Measurements from ENCODE around the gene MPO. TPM values are rescaled to one million over a fixed set of nuclear protein-coding genes. Genes with fewer than 3 reads are reported as not detected.
A peak's percentile ranks its signal among the peaks of the same experiment; 100 is the strongest.

MPO gene
- total RNA-seq, 1 donor from 2014 or later, result not detected

DNA sequence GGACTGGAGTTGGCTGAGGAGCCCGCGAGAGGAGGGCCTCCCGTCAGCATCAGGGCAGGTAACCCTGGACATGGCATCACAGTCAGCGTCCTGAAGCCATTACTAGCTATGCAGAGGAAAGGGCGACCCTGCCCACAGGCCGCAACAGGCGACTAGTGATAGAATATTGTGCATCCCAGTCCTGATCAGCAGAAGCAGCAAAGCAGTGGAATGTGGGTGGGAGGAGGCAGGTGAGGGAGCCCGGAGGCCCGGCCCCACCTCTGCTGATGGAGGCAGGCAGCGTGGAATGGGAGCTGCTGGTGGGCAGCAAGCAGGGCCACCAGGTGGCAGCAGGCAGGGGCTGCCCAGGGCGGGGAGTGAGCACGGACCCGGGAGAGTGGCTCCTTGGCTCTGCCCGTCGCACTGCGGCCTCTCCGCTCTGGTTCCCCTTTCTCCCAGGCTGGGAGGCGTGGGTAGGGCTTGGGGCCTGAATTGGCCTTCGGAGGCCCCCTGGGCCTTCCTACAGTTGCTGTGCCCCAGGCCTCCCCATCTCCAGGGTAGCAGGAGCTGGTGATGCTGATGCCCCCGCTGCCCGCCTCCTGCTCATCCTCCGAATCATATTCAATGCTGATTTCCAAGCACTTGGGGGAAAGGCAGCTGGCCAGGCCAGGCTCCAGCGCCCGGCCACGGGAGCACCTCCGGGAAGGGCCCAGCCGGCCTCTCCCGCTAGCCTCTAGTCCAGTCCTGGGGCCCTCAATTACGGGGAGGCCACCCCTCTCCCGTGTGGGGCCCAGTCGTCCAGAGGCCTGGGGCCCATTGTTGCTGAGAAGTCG lies 27.6 kb upstream of the MPO start:
- TF ChIP-seq, protein P1, sequence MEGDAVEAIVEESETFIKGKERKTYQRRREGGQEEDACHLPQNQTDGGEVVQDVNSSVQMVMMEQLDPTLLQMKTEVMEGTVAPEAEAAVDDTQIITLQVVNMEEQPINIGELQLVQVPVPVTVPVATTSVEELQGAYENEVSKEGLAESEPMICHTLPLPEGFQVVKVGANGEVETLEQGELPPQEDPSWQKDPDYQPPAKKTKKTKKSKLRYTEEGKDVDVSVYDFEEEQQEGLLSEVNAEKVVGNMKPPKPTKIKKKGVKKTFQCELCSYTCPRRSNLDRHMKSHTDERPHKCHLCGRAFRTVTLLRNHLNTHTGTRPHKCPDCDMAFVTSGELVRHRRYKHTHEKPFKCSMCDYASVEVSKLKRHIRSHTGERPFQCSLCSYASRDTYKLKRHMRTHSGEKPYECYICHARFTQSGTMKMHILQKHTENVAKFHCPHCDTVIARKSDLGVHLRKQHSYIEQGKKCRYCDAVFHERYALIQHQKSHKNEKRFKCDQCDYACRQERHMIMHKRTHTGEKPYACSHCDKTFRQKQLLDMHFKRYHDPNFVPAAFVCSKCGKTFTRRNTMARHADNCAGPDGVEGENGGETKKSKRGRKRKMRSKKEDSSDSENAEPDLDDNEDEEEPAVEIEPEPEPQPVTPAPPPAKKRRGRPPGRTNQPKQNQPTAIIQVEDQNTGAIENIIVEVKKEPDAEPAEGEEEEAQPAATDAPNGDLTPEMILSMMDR (IDR thresholded peaks at IDR 0.05), result peak; percentile 16
- H3K27me3 Mint-ChIP-seq (ENCODE audit: unreplicated experiment), result peaks cover 9% of the 10 kb centered on the region
- no peak overlapping the region for H3K4me3 Mint-ChIP-seq (ENCODE audit: unreplicated experiment)
- H3K9me3 Mint-ChIP-seq (ENCODE audit: unreplicated experiment), result no peaks in the 10 kb centered on the region
- no peaks in the 10 kb centered on the region for H3K36me3 Mint-ChIP-seq (ENCODE audit: unreplicated experiment)
- no peak overlapping the region for H3K27ac Mint-ChIP-seq (ENCODE audit: unreplicated experiment)
- H3K4me1 Mint-ChIP-seq (ENCODE audit: unreplicated experiment), result no peaks in the 10 kb centered on the region
- DNase-seq (ENCODE audit: extremely low spot score, unreplicated experiment), result peak; percentile 81

- no peaks in the 10 kb centered on the region for H3K4me1 Mint-ChIP-seq (ENCODE audit: unreplicated experiment)
- H3K27me3 Mint-ChIP-seq (ENCODE audit: unreplicated experiment), result peaks cover 5% of the 10 kb centered on the region
- H3K36me3 Mint-ChIP-seq (ENCODE audit: unreplicated experiment), result no peaks in the 10 kb centered on the region
- no peak overlapping the region for H3K4me3 Mint-ChIP-seq (ENCODE audit: unreplicated experiment)
- H3K9me3 Mint-ChIP-seq (ENCODE audit: unreplicated experiment), result no peaks in the 10 kb centered on the region
- DNase-seq (ENCODE audit: extremely low spot score, unreplicated experiment), result peak; percentile 83
- TF ChIP-seq, protein P1 (IDR thresholded peaks at IDR 0.05), result no peak
- H3K27ac Mint-ChIP-seq (ENCODE audit: unreplicated experiment), result no peak overlapping the region
Observed at GRCh38 chr17:58307468-58308172, 26.9 kb upstream of the MPO start.

GRCh38 chr17:58306131-58306951 lies 25.6 kb upstream of the MPO start:
- H3K4me3 Mint-ChIP-seq (ENCODE audit: unreplicated experiment), result no peak overlapping the region
- H3K27me3 Mint-ChIP-seq (ENCODE audit: unreplicated experiment), result peaks cover 3% of the 10 kb centered on the region
- TF ChIP-seq, protein P1 (IDR thresholded peaks at IDR 0.05), result no peak
- DNase-seq (ENCODE audit: extremely low spot score, unreplicated experiment), result peak; percentile 69
- H3K9me3 Mint-ChIP-seq (ENCODE audit: unreplicated experiment), result no peaks in the 10 kb centered on the region
- H3K36me3 Mint-ChIP-seq (ENCODE audit: unreplicated experiment), result no peaks in the 10 kb centered on the region
- no peak overlapping the region for H3K27ac Mint-ChIP-seq (ENCODE audit: unreplicated experiment)
- H3K4me1 Mint-ChIP-seq (ENCODE audit: unreplicated experiment), result no peaks in the 10 kb centered on the region

GRCh38 chr17:58305626-58306025 lies 24.9 kb upstream of the MPO start:
- Mint-ChIP-seq H3K4me1 (ENCODE audit: unreplicated experiment) (no peaks in the 10 kb centered on the region), H3K27ac (ENCODE audit: unreplicated experiment) (no peak overlapping the region), H3K4me3 (ENCODE audit: unreplicated experiment) (no peak overlapping the region), H3K9me3 (ENCODE audit: unreplicated experiment) (no peaks in the 10 kb centered on the region), H3K27me3 (ENCODE audit: unreplicated experiment) (peaks cover 7% of the 10 kb centered on the region), H3K36me3 (ENCODE audit: unreplicated experiment) (no peaks in the 10 kb centered on the region)
- TF ChIP-seq, protein P1 (IDR thresholded peaks at IDR 0.05), result no peak
- DNase-seq (ENCODE audit: extremely low spot score, unreplicated experiment), result peak; percentile 77
